GM12878 (cell line): ENCODE results near the gene PLPP3. TPM values are rescaled to one million over a fixed set of nuclear protein-coding genes. Genes with fewer than 3 reads are reported as not detected.

Experiments
- ATAC-seq: fragments of 200-7000 bp; cut with Tn5 transposase; 3 replicates; pipeline ENCODE4 v1.9.1; 2020; ENCODE audit warnings: mild to moderate bottlenecking, moderate library complexity
- BruUV-seq: library from RNA; stranded (reverse); fragments of 400-500 nt; replicated peaks from 2 replicates; lab custom pipeline; 2021; lab: Mats Ljungman, UMichigan
- CTCF ChIA-PET: fragments of 300-600 bp; sonication (Branson Sonifier 250); formaldehyde crosslinking; extraction: SDS; loops from one replicate; lab custom pipeline; 2021; ENCODE audit warnings: inconsistent platforms; lab: Yijun Ruan, JAX
- POLR2A ChIA-PET: fragments of 350-600 bp; formaldehyde crosslinking; extraction: SDS; loops from one replicate; lab custom pipeline; 2021; ENCODE audit warnings: inconsistent platforms; lab: Charles Lee
- RAD21 ChIA-PET: fragments of 300-600 bp; sonication (Branson Sonifier 250); formaldehyde crosslinking; loops from one replicate; lab custom pipeline; 2023; ENCODE audit warnings: antibody characterized with exemption; ENCODE audit not compliant: unreplicated experiment; lab: Charles Lee
- SMC1A ChIA-PET: fragments of 300-600 bp; sonication (Branson Sonifier 250); formaldehyde crosslinking; loops from one replicate; lab custom pipeline; 2023; ENCODE audit not compliant: unreplicated experiment, uncharacterized antibody; lab: Charles Lee
- DNase-seq: peaks from one replicate; pipeline ENCODE4 v3.0.0-alpha.2; 2011; ENCODE audit warnings: low read depth, low spot score
- FAIRE-seq: peaks from 3 replicates; lab custom pipeline; 2011; peaks lifted over from hg19 to GRCh38; lab: Jason Lieb, UNC
- H2AFZ ChIP-seq: 2 replicates; pipeline ENCODE4 v1.6.0; 2011; ENCODE audit warnings: low read depth, low read length, control low read depth; ENCODE audit not compliant: control insufficient read depth
- H3K27ac ChIP-seq: 2 replicates; pipeline ENCODE4 v1.5.1; 2011; ENCODE audit warnings: control low read depth; ENCODE audit not compliant: control insufficient read depth, insufficient read depth
- H3K27me3 ChIP-seq, 2 experiments: replicated peaks in 1 of 2; 2 replicates each; pipeline versions ENCODE4 v1.6.0 to v1.6.1; 2011; ENCODE audit warnings: low read length in 1 of 2; ENCODE audit not compliant: control insufficient read depth in 2 of 2, insufficient read depth in 2 of 2
- H3K36me3 ChIP-seq, 2 experiments: 2 replicates each; pipeline ENCODE4 v1.5.1; 2011; ENCODE audit warnings: low read length in 1 of 2; ENCODE audit not compliant: control insufficient read depth in 2 of 2, insufficient read depth in 2 of 2
- H3K4me1 ChIP-seq: 2 replicates; pipeline ENCODE4 v1.6.1; 2011; ENCODE audit warnings: mild to moderate bottlenecking, low read length, moderate library complexity, mixed read lengths; ENCODE audit not compliant: control insufficient read depth, insufficient read depth
- H3K4me2 ChIP-seq: 2 replicates; pipeline ENCODE4 v1.6.0; 2011; ENCODE audit warnings: control low read depth; ENCODE audit not compliant: control insufficient read depth, insufficient read depth
- H3K4me3 ChIP-seq: fragments of 200-600 bp; sonication (generic); 2 replicates; pipeline ENCODE4 v1.5.1; 2016
- H3K79me2 ChIP-seq: 2 replicates; pipeline ENCODE4 v1.6.0; 2011; ENCODE audit warnings: low read length; ENCODE audit not compliant: control insufficient read depth, insufficient read depth
- H3K9ac ChIP-seq: 2 replicates; pipeline ENCODE4 v1.8.0; 2011; ENCODE audit warnings: low read length, control low read depth, mixed read lengths; ENCODE audit not compliant: control insufficient read depth, insufficient read depth
- H3K9me3 ChIP-seq: replicated peaks from 3 replicates; pipeline ENCODE4 v1.5.1; 2011; ENCODE audit warnings: mild to moderate bottlenecking, low read length; ENCODE audit not compliant: control insufficient read depth, insufficient read depth
- H4K20me1 ChIP-seq: 2 replicates; pipeline ENCODE4 v1.6.0; 2011; ENCODE audit not compliant: control insufficient read depth, insufficient read depth
- ESRRA ChIP-seq: IDR thresholded peaks from 2 replicates; pipeline ENCODE4 v1.6.1; 2012; ENCODE audit warnings: mild to moderate bottlenecking, low read length, improper control_type of control experiment
- GATAD2B ChIP-seq: fragments of 450-650 bp; conservative IDR thresholded peaks from 2 replicates; pipeline ENCODE4 v1.6.1; 2017; ENCODE audit warnings: low read depth, mild to moderate bottlenecking, moderate library complexity
- IRF3 ChIP-seq: fragments of 450-650 bp; IDR thresholded peaks from 2 replicates; pipeline ENCODE4 v1.6.1; 2014; ENCODE audit warnings: mild to moderate bottlenecking
- MEF2B ChIP-seq: fragments of 450-650 bp; IDR thresholded peaks from 2 replicates; pipeline ENCODE4 v1.6.1; 2018; ENCODE audit warnings: mild to moderate bottlenecking, moderate library complexity; ENCODE audit not compliant: partially characterized antibody, poor library complexity, severe bottlenecking
- MYB ChIP-seq: fragments of 150-350 bp; IDR thresholded peaks from 2 replicates; pipeline ENCODE4 v1.6.1; 2014; ENCODE audit warnings: mild to moderate bottlenecking, low read depth, low read length, borderline replicate concordance
- NR2F1 ChIP-seq: fragments of 450-650 bp; conservative IDR thresholded peaks from 2 replicates; pipeline ENCODE4 v1.6.1; 2017; ENCODE audit warnings: mild to moderate bottlenecking
- PRDM15 ChIP-seq: fragments of 450-650 bp; formaldehyde crosslinking; IDR thresholded peaks from 2 replicates; pipeline ENCODE4 v1.4.0; 2020; ENCODE audit warnings: mild to moderate bottlenecking, moderate library complexity
- RAD21 ChIP-seq: IDR thresholded peaks from 2 replicates; pipeline ENCODE4 v1.6.1; 2011; ENCODE audit warnings: mild to moderate bottlenecking, low read depth, low read length, moderate library complexity; ENCODE audit not compliant: insufficient read depth
- SMAD5 ChIP-seq: IDR thresholded peaks from 2 replicates; pipeline ENCODE4 v1.6.1; 2016; ENCODE audit warnings: antibody characterized with exemption, low read depth
- ZNF24 ChIP-seq: fragments of 450-650 bp; IDR thresholded peaks from 2 replicates; pipeline ENCODE4 v1.6.1; 2017; ENCODE audit warnings: antibody characterized with exemption, mild to moderate bottlenecking
- ZSCAN29 ChIP-seq: fragments of 450-650 bp; IDR thresholded peaks from 2 replicates; pipeline ENCODE4 v1.6.1; 2017; ENCODE audit warnings: mild to moderate bottlenecking, moderate library complexity
- in situ Hi-C: fragments of 300-500 bp; cut with MboI; formaldehyde crosslinking; loops from 9 replicates; pipeline ENCODE4 v1.14.3; 2018; ENCODE audit warnings: mixed read lengths
- intact Hi-C: fragments of 100-400 bp; cut with micrococcal nuclease; formaldehyde crosslinking; loops from one replicate; pipeline ENCODE4 v1.14.2; 2022; ENCODE audit not compliant: unreplicated experiment
- polyA plus RNA-seq, 11 experiments: library from polyadenylated mRNA; depleted of rRNA in 4 of 11; unstranded in 6 of 11; stranded (reverse) in 5 of 11; fragments of >200 nt; fragmentation: Nextera tagmentation in 4 of 11; fragmentation: Illumina TruSeq in 1 of 11; extraction: Ambion mirVana in 4 of 11; extraction: Trizol in 1 of 11; gene quantifications; 1 replicate in 1 of 11; 2 replicates in 10 of 11; pipeline versions ENCODE4 v1.2.1 to v1.2.3, GENCODE V29; 2011 to 2016; ENCODE audit warnings: inconsistent platforms in 2 of 11, missing spikeins in 2 of 11, low read depth in 1 of 11
- total RNA-seq, 4 experiments: library from RNA; depleted of rRNA in 3 of 4; stranded (reverse); fragments of >200 nt in 3 of 4; fragmentation: Illumina TruSeq in 1 of 4; extraction: Trizol in 1 of 4; gene quantifications; 2 replicates each; pipeline versions ENCODE4 v1.2.1 to v1.2.3, GENCODE V29; 2013 to 2021

PLPP3 gene
- total and polyA plus RNA-seq, 10 of the 15 experiments (the other 5 are each of a cell fraction or from before 2014, with no cell fraction given), result 6.4 to 26.8 (median 9.5) TPM

DNA sequence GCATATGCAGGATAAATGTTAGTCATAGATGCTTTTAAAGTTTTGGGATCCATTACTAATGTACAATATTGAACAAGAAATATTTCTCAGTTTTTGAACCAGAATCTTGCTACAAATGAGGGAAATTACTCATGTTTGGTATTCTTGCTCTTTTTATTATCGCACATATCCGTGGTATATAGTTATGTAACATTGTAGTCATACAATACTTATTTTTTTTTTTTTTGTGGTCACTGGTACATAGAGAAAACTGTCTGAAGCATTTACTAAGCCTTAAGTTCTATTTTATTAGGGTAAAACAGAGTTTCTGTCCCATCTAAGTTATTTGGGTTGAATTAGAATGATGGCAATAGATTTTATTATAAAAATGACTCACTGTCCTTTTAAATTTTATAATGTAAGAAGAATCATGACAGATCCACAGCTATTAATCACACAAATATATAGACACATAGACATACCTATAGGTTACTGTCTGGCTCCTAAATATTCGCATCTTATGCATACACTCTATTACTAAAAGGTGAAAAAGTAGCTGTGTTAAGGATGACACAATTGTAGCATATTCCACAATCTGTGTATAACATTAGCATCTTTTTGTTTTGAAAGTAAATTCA lies 47.8 kb upstream of the PLPP3 start (continued):
- TF ChIP-seq PRDM15, result no peak
- no peak for TF ChIP-seq MYB

GRCh38 chr1:56626546-56626945 lies 47.2 kb upstream of the PLPP3 start:
- Histone ChIP-seq H3K4me3 (no peak overlapping the region), H4K20me1 (no peaks in the 10 kb centered on the region), H3K27me3 (no peaks in the 10 kb centered on the region), H3K4me2 (no peak overlapping the region), H3K27ac (no peak overlapping the region), H3K79me2 (no peaks in the 10 kb centered on the region), H3K36me3 (no peaks in the 10 kb centered on the region), H3K9ac (no peak overlapping the region), H3K4me1 (no peaks in the 10 kb centered on the region), H3K9me3 (no peaks in the 10 kb centered on the region), H2AFZ (no peak overlapping the region)
- no TSS peak for BruUV-seq
- TF ChIP-seq ZNF24 (no peak), GATAD2B (no peak), IRF3 (no peak), ZSCAN29 (no peak), ESRRA (no peak), SMAD5 (no peak), NR2F1 (no peak), RAD21 (no peak), MEF2B (no peak)
- intact Hi-C loops, result no loop called here
- DNase-seq (no peak), FAIRE-seq (no peak), ATAC-seq (no peak)
- SMC1A ChIA-PET, result no interaction called here
- in situ Hi-C loops, result no loop called here
- POLR2A ChIA-PET, result no interaction called here
- CTCF ChIA-PET, result interaction anchor here (0.6 kb wide), 1 partner anchor 686 kb away, joined by 3 read pairs; no protein-coding TSS in a partner anchor
- RAD21 ChIA-PET, result no interaction called here
